Activated CD4-positive, alpha-beta T cell treated with anti-CD3 and anti-CD28 coated beads, Interleukin-2, amount 50 U/mL, for 16 hours (primary cell): ENCODE results near the gene MX2.
"Not testable (repeated sequence)": the region's sequence is repeated elsewhere in the genome, so short reads cannot be mapped to it uniquely, and the experiment has no call there.

Experiments
- DNase-seq: peaks from one replicate; pipeline ENCODE4 v3.0.0-alpha.2; 2020

MX2 gene, protein sequence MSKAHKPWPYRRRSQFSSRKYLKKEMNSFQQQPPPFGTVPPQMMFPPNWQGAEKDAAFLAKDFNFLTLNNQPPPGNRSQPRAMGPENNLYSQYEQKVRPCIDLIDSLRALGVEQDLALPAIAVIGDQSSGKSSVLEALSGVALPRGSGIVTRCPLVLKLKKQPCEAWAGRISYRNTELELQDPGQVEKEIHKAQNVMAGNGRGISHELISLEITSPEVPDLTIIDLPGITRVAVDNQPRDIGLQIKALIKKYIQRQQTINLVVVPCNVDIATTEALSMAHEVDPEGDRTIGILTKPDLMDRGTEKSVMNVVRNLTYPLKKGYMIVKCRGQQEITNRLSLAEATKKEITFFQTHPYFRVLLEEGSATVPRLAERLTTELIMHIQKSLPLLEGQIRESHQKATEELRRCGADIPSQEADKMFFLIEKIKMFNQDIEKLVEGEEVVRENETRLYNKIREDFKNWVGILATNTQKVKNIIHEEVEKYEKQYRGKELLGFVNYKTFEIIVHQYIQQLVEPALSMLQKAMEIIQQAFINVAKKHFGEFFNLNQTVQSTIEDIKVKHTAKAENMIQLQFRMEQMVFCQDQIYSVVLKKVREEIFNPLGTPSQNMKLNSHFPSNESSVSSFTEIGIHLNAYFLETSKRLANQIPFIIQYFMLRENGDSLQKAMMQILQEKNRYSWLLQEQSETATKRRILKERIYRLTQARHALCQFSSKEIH

DNA sequence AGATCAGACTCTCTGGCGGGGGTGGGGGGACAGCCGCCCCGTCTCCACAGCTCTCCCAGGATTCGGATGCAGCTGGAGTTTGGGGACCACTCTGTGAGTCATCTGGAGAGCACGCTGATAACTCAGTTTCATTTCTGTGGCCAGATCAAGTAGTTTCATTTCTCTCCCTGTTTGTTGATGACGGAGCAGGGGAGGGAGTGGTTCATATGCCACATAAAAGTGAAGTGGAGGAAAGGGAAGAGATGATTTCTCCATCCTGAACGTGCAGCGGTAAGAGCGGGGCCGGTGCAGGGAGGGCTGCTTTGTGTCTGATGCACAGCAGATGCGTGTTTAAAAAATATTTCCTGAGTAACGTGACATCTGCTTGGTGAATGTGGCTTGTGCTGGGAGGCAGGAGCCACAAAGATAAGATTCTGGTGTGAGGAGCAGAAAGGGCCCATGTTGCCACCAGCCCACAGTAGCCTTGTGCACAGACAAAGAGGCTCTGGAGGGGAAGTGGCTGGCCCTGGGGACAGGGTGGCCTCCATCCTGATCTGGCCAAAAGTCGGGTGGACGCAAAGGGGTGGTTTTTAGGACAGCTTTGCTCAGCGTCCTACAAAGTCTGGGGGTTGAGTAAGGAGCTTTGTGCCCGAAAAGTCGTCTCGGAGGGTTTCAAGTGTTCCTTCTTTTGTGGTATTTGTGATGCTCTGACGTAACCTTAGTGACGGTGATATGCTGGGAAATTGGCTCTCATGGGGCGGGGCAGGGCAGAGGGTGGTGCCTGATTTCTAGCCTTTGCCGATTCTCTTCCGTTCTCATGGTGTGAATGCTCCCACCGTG, at the start of gene MX2:
TSS of gene MX2 (plus strand) at position 242 of the 819 bp plus-strand sequence. CDS start 14,880 bp downstream, outside the sequence.
- peak; percentile 81 for DNase-seq

DNA sequence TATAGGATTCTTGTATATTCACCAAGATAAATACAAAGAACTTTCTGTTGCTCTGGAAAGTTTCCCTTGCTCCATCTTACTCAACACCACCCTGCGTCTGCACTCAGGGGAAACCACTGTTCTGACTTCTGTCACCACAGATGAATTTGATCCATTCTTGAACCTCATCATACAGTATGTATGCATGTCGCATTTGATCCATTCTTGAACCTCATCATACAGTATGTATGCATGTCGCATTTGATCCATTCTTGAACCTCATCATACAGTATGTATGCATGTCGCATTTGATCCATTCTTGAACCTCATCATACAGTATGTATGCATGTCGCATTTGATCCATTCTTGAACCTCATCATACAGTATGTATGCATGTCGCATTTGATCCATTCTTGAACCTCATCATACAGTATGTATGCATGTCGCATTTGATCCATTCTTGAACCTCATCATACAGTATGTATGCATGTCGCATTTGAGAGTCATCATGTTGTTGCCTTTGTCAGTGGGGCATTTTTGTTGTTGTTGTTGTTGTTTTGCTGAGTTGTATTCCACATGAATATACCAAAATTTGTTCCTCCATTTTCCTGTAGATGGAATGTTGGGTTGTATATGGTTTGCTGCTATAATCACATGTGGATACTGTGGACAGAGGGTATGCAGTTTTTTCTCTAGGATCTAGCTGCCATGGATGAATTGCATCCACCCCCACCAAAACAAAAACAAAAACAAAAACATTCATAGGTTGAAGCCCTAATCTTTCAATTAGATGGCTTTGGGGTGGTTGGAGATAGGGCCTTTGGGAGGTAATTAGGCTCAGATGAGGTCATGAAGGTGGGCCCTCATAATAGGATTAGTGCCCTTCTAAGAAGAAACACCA, 48.3 kb upstream of the MX2 start:
- DNase-seq, result not testable (repeated sequence)

DNA sequence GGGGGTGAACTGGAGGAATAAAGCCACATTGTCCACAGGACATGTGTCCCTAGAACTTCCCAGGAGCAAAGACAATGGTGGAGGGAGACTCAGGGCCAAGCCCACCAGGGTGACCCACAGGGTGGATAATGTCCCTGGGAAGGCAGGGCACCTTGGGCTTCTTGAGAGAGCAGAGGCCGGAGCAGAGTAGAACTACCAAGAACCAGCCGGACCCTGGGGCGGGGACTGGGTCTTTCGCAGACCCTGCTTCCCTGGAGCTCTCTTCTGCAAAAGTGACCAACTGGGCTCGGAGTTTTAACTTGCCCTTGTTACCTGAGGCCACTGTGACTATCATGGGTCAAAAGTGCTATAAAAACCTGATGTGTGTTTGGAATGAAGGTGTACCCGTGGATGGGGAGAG, 46.1 kb upstream of the MX2 start:
- no peak for DNase-seq

GRCh38 chr21:41316200-41317062, 45.4 kb upstream of the MX2 start, which contains the start of gene FAM3B:
Gene FAM3B (plus strand): TSS chr21:41316801. CDS start chr21:41316880, 79 bp downstream.
- no peak for DNase-seq

GRCh38 chr21:41317063-41317392, 44.8 kb upstream of the MX2 start:
- DNase-seq, result no peak

- DNase-seq, result no peak
Measured at GRCh38 chr21:41317458-41317857, 44.4 kb upstream of the MX2 start.

- DNase-seq, result no peak
Measured at GRCh38 chr21:41318218-41318617, 43.6 kb upstream of the MX2 start.

DNA sequence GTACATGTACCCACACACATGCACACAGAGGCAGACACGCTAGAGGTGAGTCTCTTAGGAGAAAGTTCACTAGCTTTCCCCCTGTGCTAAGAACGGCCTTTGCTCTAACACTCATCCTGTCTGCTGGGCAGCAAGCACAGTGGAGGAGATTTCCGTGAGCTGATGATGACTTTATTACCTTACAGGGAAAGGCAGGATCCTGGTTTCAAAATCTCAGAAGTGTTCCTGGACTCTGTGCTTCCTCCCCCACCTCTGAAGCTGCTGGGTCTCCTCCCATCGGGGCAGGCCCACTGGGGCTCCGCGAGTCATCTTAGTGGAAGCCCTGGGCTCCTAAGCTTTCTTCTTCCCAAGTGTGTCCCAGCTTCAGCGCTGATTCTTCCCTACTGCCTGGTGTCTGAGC, 42.6 kb upstream of the MX2 start:
- no peak for DNase-seq

DNA sequence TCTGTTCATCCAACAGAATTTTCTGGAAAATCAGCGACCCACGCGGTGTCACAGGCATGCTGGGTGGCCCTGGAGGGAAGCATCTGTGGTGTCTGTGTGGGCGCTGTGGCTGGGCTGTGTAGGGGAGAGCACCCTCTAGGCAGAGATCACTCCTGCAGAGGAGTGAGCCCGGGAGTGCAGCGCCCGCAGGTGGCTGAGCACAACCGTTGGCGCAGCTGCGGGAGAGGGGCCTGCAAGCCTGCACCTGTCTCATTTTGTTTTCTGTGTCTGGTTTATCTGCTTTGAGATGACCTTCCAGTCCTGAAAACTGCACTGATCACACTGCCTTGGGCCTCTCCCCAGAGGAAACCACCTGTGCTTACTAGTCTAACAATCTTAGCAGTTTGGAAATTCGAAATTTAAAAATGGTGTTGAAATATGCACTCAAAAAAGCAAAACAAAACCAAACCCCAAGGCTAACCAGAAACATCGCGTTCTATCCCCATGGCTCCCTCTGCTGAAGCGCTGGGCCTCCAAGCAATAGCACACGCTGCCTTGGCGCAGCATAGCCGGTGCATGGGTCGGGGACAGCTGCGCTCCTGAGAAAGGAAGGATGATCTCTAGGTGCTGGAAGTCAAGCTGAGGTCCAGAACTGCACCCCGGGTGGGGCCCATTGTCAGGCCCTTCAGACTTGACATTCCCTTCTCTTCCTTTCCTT, 40.5 kb upstream of the MX2 start:
- DNase-seq, result no peak

GRCh38 chr21:41321908-41322495, 39.8 kb upstream of the MX2 start:
- DNase-seq, result no peak

- no peak for DNase-seq
Measured at GRCh38 chr21:41322496-41323382, 39.1 kb upstream of the MX2 start.

DNA sequence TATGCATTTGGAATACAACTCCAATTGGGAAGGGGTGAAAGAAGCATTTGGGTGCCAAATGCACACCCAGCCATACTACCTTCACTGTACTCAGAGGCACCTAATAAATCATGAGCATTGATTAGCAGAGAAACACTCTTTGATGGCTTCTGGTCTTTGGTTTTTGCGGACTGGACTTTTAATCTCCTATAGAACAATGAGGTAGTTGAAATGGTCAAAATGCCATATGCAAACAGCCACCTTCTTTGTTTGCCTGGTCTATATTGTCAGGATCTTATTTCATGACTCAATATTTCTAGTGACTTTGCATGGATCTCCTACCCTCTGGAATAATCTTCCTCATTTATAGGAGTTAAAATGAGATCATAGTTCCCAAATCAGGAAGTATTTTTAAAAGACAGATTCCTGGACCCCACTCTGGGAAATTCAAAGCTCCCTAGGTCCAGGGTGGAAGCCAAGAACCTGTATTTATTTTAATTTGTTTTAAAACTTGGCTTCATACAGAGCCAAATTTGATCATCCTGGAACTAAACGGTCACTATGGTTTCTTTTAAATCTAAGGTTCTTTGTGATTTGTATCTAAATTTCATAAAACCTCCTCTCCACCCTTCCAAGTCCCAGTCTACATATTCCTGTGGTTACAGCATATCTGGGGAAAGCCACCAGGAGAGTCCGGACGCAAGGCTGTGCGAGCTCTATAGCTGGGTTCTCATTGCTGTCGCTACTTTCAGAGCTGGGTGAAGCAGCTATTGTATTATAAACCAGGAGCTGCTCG, 36.5 kb upstream of the MX2 start:
- DNase-seq, result no peak

DNA sequence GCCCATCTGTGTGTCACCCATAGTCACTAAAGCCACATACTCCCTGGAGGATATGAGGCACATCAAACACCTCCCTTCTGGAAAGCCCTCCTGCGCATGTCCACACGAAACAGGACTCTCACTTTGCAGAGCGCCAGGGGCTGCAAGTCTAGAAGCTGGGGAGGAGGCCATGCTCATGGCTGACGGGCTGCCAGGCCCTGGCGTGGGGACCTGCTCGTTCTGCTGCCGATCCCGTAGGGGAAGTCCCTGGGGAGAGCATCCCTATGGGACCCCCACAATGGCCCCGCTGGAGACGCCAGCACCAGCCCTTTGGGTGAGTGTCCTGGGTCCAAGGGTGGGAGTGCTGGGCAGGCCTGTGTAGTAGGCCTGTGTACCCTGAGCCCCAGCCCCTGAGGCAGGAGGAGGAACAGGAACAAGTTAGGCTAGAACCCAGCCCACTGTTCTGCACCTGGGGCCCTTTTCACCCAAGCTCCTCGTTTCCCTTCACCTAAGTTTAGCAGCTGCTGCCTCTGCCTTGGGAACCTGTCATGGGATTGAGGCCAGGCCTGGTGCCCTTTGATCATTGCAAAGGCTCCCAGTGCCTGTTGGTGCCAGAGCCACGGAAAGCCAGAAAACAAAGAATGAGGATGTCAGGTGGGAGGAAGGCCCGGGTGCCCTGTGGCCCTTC, 35.3 kb upstream of the MX2 start:
- no peak for DNase-seq

- DNase-seq, result no peak
Measured at GRCh38 chr21:41327753-41328152, 34.1 kb upstream of the MX2 start.

- no peak for DNase-seq
Measured at GRCh38 chr21:41328660-41329607, 32.9 kb upstream of the MX2 start.

DNA sequence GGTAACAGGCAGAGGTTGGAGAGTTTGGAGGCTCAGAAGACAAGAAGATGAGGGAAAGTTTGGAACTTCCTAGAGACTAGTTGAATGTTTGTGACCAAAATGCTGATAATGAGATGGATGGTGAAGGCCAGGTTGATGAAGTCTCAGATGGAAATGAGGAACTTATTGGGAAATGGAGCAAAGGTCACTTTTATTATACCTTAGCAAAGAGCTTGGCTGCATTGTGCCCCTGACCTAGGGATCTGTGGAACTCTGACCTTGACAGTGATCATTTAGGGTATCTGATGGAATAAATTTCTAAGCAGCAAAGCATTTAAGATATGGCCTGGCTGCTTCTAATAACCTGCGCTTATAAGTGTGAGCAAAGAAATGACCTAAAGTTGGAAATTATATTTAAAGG, 28.1 kb upstream of the MX2 start:
- no peak for DNase-seq

GRCh38 chr21:41337515-41337914, 24.3 kb upstream of the MX2 start:
- no peak for DNase-seq
